ENCODE results near the gene HMGXB3. TPM values are rescaled to one million over a fixed set of nuclear protein-coding genes. Genes with fewer than 3 reads are reported as not detected.

HMGXB3 gene
- total and polyA plus RNA-seq, 4 donors = 2.7 to 22.9 (median 11.0) TPM

DNA sequence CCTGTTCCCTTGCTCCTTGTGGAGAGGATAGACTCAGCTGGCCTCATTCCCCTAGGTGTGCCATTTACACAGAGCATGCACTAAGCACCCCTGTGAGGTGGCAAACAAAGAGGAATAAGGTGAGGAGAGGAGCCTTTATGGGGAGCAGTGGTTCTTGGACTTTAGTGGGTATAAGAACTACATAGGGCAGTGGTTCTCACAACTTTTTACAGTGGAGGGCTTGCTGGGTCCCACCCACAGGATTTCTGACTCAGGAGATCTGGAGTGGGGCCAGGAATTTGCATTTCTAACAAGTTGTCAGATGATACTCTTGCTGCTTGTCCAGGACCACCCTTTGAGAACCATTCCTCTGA lies 43.8 kb downstream of the HMGXB3 start:
- Histone ChIP-seq H3K36me3 (ENCODE audit: control insufficient read depth in 4 of 4, insufficient read depth in 3 of 4, low read depth in 1 of 4, low read length in 3 of 4) (peaks cover 17 to 83% (median 62%) of the 10 kb centered on the region in 4 donors), H3K9me3 (ENCODE audit: control insufficient read depth in 4 of 4, low read length in 3 of 4) (no peaks in the 10 kb centered on the region), H3K27me3 (ENCODE audit: control insufficient read depth in 4 of 4, insufficient read depth in 4 of 4, low read length in 3 of 4) (no peaks in the 10 kb centered on the region), H3K9ac (ENCODE audit: low read depth in 1 of 2, low read length in 2 of 2) (no peak overlapping the region), H3K27ac (ENCODE audit: low read depth in 1 of 2, low read length in 2 of 2) (no peak overlapping the region), H3K4me1 (ENCODE audit: control insufficient read depth in 4 of 4, insufficient read depth in 4 of 4, low read length in 3 of 4) (no peaks in the 10 kb centered on the region), H3K4me3 (ENCODE audit: low read depth in 1 of 3, low read length in 3 of 3) (no peak overlapping the region)
- no peak for DNase-seq (ENCODE audit: low spot score)
- no peak for TF ChIP-seq EGR1 (IDR thresholded peaks at IDR 0.05; ENCODE audit: low read depth in 2 of 2)
- no peak for TF ChIP-seq NR2F2 (IDR thresholded peaks at IDR 0.05)
- TF ChIP-seq, protein P1, sequence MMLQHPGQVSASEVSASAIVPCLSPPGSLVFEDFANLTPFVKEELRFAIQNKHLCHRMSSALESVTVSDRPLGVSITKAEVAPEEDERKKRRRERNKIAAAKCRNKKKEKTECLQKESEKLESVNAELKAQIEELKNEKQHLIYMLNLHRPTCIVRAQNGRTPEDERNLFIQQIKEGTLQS (IDR thresholded peaks at IDR 0.05) = no peak
- no peak for TF ChIP-seq GABPA (IDR thresholded peaks at IDR 0.05 in 1 of 2, conservative IDR thresholded peaks at IDR 0.05 in 1 of 2)
- TF ChIP-seq REST (IDR thresholded peaks at IDR 0.05) = no peak
- no peak for TF ChIP-seq JUND (IDR thresholded peaks at IDR 0.05)

DNA sequence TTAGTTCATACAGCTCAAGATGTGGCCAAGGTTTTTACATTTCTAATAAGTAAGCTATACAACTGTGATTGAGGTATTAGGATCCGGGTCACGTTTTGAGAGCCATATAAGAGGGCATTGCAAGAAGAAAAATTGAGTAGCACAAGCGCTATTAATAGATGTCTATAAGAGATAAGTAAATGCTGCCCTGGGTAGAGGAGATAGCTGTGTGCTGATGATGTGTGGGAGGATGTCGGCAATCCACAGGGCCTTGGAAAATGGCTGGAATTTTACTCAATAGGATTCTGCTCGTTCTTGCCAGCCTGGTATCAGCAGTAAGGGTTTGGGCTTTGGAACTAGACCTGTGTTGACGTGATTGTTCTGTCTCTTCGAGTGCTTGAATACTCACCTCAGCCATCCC lies 44.2 kb downstream of the HMGXB3 start:
- no peak for DNase-seq (ENCODE audit: low spot score)
- H3K4me3 ChIP-seq (ENCODE audit: low read depth in 1 of 3, low read length in 3 of 3) = no peak overlapping the region
- TF ChIP-seq, protein P1 (IDR thresholded peaks at IDR 0.05) = no peak
- TF ChIP-seq CTCF (IDR thresholded peaks at IDR 0.05; ENCODE audit: low read depth, low read length, missing input control) (no peak), HNF4G (IDR thresholded peaks at IDR 0.05) (no peak), RXRA (IDR thresholded peaks at IDR 0.05) (no peak), MAX (IDR thresholded peaks at IDR 0.05) (no peak), TAF1 (conservative IDR thresholded peaks at IDR 0.05) (no peak), RAD21 (IDR thresholded peaks at IDR 0.05) (no peak), FOXA1 (IDR thresholded peaks at IDR 0.05) (no peak), HNF4A (conservative IDR thresholded peaks at IDR 0.05) (no peak), FOXA2 (IDR thresholded peaks at IDR 0.05) (no peak), REST (IDR thresholded peaks at IDR 0.05) (no peak)
- no peak overlapping the region for H3K27ac ChIP-seq (ENCODE audit: low read depth in 1 of 2, low read length in 2 of 2)
- no peak overlapping the region for H3K9ac ChIP-seq (ENCODE audit: low read depth in 1 of 2, low read length in 2 of 2)
- peaks cover 17 to 84% (median 64%) of the 10 kb centered on the region in 4 donors for H3K36me3 ChIP-seq (ENCODE audit: control insufficient read depth in 4 of 4, insufficient read depth in 3 of 4, low read depth in 1 of 4, low read length in 3 of 4)
- WGBS = 93% methylated on average over 7 of the region's 7 CpGs
- no peaks in the 10 kb centered on the region for H3K27me3 ChIP-seq (ENCODE audit: control insufficient read depth in 4 of 4, insufficient read depth in 4 of 4, low read length in 3 of 4)
- no peaks in the 10 kb centered on the region for H3K4me1 ChIP-seq (ENCODE audit: control insufficient read depth in 4 of 4, insufficient read depth in 4 of 4, low read length in 3 of 4)
- H3K9me3 ChIP-seq (ENCODE audit: control insufficient read depth in 4 of 4, low read length in 3 of 4) = no peaks in the 10 kb centered on the region
